ENCODE data around the gene GNAO1.

GNAO1 gene

DNA sequence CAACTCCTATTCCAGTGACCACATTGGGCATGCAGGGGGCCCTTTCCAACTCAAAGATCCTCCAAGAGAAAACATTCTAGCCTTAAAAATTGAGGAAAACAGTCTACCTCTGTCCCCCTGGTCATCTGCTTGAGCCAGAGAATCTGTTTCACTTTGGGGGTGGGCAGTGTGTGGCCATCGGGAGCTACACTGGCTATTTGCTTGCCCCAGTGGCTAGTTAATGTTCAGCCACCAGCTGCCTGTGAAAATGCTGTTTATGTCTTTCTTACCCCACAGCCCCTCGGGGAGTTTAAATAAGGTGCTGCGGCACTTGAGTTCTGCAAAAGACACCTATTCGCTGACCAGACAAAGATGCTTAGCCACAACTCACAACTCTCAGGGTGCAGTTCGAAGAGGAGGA, 43.4 kb downstream of the GNAO1 start:
- no peak for DNase-seq

DNA sequence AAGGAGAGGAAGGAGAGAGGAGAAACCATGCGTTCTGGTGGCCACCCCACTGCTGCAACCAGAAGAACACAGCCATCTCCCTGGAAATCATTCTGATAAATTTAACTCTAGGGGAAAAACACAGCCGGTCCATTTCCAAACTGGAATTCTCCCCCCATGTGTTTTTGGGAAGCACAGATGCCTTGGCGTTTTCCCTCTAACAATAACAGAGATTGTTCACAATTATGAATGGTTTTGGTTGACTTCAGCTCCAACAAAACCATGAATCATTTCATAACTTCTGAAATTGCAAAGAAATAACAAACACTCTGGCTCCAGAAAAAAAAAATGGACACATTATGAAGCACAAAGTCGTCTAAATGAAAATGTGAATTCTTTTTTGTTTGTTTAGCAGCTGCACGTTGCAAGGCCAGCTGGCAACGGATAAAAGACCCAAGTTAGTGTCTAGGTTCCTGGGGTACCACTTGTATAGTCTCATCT, 46.2 kb downstream of the GNAO1 start:
- DNase-seq = peak in 4 of 56 donors; percentile 37 to 53 (median 43)

DNA sequence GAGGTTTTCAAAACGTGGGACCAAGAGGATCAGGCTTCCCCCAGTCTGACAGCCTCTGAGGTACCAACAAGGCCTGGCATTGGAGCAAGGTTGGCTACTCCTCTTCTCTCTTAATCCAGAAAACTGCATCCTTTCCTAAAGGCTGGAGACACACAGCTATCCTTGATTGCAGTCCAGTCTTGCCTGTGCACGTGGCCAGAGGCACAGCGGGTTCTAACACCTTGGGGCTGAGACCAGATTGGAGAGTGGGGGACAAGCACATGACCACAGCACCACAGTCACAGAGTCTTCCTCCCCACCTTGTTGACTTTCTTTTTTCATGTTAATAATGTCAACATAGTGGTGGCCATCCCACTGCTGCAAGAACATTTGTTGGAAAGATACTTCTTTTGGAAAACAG, 46.9 kb downstream of the GNAO1 start:
- peak in 1 of 56 donors; percentile 29 for DNase-seq

DNA sequence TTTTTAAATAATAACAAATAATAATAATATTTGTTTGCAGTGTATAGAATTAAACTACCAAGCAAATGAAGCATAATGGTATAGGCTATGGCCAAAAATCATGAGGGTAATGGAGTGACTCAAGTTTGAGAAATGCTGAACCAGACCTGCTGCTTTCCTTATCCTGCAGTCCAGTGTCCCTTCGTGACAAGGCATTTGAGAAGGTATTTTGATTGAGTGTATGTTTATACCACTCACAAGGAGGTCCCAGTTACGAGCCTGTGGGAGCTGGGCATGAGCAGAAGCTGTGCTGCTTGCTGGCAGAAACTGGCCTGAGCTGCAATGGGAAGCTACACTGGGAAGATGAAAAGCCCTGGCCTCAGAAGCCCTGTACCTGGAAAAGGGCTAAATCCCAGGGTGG, 50.3 kb downstream of the GNAO1 start:
- no peak for DNase-seq

DNA sequence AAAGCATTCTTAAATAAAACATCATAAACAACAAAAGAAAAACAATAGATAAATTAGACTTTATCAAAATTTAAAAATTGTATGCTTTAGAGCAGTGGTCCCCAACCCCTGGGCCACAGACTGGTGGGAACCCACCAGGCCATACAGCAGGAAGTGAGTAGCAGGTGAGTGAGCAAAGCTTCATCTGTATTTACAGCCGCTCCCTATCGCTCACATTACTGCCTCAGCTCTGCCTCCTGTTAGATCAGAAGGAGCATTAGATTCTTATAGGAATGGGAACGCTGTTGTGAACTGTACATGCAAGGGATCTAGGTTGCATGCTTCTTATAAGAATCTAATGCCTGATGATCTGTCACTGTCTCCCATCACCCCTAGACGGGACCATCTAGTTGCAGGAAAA, 51.5 kb downstream of the GNAO1 start:
- DNase-seq = no peak

DNA sequence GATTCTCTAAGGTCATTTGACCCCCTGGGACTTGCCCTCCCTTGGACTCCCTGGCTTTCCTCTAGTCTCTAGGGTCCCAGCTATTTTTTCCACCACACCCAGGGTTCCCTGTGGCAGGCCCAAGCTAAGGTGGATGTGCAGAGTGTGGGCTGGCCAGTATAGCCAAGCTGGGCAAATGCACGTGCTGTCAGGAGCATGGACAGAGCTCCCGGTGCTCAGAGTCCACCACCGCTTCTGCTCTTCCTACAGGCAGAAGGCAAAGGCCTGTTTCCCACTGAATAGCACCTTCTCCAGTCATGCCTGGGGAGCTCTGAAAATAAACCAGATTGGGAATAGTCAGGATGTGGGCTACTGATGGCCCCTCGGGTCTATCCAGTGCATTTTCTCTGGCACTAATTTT, 53.3 kb downstream of the GNAO1 start:
- DNase-seq = no peak

DNA sequence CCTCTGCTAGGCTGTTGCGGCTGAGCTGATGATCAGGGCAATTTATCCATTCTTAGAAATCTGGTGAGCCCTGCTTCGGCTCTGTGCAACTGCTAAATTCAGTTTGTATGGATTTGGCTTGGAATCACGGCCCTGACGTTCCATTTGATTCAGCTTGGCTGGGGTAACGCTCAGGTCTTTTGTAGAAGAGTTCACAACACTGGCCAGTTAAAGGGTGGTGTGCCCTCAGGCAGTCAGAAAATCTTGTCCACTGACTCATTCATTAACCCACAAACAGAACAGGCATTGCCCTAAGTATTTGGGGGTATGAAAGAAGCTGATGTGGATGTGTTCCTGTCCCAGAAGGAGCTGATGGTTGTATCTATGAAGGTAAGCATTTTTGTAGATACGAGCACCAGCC, 53.9 kb downstream of the GNAO1 start:
- peak in 3 of 56 donors; percentile 35 to 47 (median 39) for DNase-seq

DNA sequence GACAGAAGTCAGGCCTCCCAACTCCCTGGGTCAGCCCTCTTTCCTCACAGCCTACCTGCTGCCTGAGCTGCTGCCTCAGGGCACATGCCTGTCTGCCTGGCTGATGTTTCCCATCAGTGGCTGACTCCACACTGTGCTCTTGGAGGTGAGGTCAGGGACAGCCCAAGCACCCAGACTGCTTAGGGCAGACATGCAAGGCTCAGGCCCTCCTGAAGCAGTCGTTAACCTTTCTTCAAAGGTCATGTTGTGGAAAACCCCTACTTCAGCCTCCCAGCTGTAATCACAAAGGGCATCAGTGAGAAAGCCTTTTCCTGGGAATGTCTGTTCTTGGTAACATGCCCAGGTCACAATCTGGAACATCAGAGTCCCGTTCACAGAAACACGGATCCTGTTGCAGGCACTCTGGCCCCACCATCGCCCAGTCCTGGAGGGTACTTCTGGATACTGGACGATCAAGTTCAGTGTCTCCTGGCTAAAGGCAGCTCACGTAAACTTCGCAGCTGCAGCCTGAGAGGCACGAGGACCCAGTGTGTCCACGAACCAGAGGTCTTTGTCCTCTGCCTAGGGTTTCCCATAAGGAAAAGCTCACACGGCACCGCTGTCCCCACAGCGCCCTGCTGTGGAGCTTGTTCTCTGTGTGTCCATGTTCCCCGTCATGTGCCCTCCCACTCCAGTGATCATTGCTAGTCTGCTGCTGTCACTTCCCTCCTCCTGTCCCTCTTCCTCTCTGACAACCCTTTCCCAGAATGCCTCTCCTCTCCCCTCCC, 54.9 kb downstream of the GNAO1 start:
- peak in 50 of 56 donors; percentile 34 to 90 (median 76) for DNase-seq

DNA sequence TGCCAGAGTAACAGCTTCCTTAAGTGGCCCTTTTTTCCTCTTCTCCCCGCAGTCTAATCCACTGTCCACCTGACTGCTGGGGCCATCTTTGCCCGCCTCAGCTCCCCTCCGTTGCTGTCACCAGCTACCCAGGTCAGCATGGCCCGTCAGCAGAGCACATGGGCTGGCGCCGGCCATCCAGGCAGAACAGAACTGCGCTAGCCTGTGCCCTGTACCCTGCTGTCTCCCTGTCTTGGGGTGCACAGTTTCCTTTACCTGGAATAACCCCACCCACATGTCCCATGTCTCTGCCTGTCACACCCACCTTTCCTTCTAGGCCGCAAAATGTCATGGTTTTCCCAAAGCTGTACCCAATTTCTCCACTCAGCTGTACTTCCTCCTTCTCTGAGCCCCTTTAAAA, 55.7 kb downstream of the GNAO1 start:
- DNase-seq = peak in 1 of 56 donors; percentile 36

DNA sequence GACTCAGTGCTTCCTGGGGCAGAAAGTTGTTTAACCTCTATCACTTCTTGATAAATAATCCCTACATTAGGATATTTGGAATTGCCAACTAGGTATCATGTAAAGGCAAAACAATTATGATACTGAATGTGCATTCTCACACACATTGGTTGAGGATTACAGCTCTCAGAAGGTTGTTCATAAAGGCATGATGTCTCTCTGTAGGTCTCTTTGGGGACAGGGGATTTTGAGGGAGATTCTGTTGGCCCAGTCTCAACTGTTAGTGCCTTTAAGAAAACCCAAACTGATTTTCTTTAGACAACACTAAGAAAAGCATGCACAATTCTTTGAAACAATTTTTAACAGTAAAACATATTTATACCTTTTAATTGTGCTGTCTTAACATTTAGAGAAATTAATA, 56.5 kb downstream of the GNAO1 start:
- DNase-seq = no peak

DNA sequence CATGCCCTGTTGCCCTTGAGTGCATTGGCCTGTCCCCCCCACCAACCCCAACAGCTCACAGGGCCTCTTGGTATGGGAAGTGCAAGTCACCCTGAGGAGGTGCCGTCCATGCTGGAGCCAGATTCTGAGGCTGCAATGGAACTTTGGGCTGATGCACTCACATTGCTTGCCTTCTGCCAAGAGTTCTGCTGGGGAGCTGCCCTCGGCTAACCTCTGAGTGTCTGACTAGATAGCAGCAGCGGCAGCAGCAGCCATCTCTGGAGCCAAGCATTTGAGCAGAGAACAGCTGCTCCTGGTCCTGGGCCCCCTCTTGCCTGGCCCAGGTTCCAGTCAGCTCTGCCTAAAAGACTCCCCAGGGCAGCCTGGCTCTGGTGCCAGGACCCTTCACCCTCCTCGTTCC, 61.5 kb downstream of the GNAO1 start:
- no peak for DNase-seq

DNA sequence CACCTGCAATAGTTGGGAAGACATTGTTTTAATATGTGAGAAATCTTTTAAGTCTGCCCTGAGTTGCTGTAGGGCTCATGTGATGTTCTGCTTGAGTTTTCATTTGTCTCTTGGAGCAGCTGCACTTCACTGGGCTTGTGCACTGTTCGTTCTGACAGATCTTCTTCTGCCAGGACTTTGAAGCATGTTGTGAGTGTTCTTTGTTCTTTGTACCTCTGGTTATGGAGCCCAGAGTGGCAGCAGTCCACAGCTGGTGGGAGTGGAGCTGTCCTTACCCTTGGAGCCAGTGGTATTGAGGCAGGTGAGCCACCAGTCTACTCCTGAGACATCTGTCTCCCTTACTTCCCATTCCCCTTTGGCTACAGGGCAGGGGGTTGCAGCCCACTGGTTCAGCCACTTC, 64.6 kb downstream of the GNAO1 start:
- no peak for DNase-seq

DNA sequence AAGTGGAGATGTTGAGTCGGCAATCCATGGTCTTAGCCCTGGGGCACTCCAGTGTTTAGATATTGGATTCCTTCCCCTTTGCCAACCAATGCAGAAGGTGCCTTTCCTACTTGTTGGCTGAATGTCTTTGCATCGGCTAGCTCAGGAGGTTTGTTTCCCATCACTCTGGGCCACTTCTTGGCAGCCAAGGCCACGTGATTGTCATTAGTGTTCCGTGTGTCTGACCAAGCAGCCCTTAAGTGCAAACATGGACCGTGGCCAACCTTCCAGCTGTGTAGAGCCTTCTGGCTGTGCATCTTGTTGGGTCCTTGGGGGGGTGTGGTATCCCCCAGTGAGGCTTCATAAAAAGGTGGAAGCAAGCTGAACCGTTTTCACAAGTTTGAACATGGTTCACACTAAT, 66.0 kb downstream of the GNAO1 start:
- DNase-seq = peak in 2 of 56 donors; percentile 27 to 60

DNA sequence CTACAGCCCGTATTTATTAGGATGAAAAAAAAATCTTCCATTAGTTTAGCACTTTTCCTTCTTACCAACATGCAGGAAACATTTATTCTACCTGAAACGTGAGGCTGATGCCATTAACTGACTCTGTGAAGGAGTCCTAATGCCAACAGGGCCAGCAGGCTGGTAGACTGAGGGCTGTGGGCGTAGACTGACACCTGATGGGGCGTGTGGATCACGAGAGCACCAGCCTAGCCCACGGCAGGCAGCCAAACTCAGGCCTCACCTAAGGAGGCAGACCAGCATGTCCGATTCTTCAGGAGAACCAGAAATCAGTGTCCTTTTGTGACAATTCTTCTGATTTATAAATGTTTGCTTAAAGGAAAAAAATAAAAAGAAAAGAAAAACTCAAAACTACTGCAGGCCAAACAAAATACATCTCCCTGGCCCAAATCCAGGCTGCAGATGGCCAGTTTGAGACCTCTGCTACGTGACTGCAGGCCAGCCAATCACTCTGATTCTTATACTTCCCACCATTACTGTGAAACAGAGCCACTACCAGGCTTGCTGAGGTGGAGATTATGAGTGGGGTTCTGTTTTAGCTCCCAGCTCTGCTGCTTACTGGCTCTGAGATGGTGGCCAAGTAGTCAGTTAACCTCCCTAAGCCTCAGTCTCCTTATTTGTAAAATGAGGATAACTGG, 66.5 kb downstream of the GNAO1 start:
- peak in 3 of 56 donors; percentile 36 to 54 (median 40) for DNase-seq

DNA sequence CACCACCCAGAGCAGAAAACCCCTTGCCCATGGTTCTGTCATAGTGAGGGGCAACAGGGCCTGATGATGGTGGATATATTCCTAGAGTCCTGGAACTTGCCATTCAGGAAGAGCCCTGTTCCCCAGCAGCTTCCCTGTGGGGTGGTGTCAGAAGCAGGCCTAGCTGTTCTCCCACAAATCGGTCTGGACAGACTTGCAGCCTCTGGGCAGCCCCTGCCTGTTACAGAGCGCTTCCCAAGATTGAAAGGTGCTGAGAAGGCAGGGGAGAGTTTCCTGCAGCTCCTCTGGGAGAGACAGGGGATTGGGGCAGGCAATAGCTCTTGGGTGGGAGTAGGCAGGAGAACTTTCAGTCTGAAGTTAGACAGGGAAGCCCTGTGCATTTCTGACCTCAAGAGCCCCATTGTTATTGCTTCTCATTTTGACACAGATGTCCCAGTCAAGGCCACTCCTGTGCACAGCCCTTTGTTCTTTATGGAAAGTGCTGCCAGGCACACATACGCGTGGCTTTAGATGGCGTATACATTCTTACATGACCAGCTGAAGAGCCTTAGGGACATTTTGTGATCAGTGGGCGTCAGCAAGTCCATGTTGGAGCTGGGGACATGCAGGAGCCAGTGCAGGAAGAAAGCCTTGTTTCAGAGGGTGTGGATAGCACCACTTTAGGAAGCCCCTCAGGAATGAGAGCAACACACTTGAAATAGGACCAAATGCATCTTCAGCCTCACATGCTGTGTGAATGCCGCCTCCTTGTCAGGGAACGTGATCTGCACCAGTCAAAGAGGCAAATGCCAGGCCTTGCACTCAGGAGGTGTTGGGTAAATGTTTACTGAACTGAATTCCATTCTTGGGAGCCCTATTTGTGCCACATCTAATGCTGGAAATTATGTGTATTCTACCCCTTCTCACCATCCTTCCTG, 67.5 kb downstream of the GNAO1 start:
- peak in 35 of 56 donors; percentile 35 to 84 (median 68) for DNase-seq

DNA sequence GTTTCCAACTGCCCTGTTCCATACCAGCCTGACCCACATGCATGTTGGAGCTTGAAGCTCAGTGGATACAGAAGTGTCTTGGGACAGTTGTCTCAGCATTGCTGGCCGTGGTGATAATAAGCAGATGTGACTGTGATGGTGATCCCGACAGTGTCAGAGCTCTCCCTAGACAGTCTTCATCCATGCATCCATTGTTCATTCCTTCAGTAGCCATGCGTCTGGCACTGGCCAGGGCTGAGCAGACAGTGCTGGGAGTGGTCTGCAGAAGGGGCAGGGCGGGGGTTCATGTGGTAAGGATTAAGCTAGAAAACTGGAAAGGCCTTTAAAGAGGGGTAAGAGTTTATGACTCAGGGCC, 68.1 kb downstream of the GNAO1 start:
- DNase-seq = peak in 16 of 56 donors; percentile 31 to 79 (median 60)

DNA sequence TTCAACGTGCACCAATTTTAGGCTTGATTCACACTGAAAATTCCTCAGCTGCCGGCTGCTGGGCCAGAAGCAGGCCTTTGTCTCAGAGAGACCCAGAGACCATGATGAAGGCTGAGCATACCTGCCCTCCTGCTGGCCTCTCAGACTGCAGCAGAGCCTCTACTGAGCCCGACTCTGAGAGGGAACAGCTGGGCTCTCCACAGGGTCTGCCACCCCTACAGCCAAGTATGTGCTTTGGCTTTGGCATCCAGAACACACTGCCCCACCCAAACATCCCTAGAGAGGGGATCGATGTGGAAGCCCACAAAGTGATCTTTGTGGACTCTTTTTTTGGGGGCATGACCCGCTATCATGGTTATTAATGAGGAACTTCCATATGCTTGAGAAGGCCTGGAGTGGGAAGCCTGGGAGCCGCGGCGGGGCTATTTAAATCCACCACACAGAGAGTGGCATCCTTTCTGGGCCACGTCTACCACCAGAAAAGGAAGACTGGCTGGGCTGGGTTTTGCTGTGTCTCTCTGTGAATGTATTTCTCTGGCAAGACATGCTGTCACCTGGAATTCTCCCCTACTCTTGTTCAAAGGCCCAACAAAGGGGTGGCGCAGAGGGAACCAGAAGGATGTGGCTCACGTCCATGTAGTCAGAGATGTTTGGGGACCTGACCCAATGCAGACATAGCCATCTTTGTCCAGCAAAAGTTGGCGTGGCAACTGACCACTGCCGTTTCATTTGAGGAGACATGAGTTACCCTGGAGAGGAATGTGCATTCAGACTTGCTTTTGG, 69.3 kb downstream of the GNAO1 start:
- no peak for DNase-seq

DNA sequence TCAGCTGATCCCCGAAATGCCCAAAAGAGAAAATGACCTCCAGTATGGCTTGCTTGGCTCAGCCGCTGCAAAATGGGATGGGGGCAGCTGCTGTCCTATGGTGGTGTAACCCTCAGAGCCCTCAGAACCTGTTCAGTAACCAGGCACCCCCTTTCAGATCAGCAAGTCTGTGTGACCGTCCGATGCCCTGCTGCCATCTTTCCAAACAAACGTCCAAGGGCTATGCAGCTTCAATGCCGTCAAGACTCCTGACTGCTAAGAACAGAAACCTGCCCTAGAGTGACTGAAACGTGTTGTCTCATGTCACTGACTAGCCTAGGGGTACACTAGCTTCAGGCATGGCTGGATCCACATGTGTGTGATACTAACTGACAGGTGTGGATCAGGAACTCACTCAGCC, 70.4 kb downstream of the GNAO1 start:
- DNase-seq = no peak

DNA sequence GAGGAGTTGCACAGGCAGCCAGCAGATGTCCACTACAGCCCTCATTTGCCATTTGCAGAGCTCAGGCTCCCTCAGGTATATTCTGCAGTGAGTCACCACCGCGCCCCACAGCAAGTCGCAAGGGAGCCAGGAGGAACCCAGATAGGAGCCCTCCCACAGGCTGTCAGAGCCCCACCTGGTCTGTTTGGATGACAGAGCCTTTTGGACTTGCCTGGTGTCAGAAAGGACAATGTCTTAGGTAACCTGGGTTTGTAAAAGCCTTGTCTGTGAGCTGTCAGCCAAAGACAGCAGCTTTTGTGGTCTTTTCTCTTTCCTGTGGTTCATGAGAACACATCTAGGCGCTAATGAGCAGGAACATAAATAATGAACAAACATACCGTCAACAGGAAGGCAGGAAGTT, 70.9 kb downstream of the GNAO1 start:
- peak in 1 of 56 donors; percentile 38 for DNase-seq

DNA sequence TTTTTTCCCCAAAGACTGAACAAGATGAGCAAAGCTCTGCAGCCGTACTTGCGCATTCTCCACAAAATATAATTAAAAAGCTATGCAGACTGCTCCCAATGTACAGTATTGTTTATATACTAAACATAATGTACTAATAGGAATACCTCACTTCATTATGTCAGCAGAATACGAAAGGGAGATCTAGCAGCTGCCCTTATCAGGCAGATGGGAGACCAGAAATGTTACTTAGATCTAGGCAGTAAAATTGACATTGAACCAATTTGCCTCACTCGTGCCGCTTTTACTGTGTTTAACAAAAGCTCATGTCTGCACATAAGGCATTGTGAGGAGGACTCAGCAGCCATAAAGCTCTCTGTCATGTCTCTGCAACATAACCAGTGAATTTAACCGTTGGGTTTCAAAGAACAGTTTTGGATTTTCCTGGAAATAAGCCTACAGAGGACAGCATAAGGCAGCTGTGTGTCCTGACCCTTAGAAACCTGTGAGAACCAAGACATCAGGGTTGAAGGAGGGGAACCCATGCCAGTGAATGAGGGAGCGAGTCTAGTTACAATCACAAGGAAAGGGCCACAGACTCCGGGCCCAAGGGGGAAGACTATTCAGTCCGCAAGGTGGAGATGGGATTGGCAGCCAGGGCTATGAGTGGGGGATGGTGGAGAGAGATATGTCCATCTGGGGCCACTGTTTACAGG, 71.4 kb downstream of the GNAO1 start:
- DNase-seq = no peak
